H1 (cell line): ENCODE measurements around the gene FASN. TPM values are rescaled to one million over a fixed set of nuclear protein-coding genes. Genes with fewer than 3 reads are reported as not detected.

Source experiments
- CTCF ChIA-PET: fragments of 300-600 bp; sonication (Branson Sonifier 250); formaldehyde crosslinking; loops from one replicate; lab custom pipeline; 2021; ENCODE audit not compliant: partially characterized antibody; lab: Charles Lee
- POLR2A ChIA-PET: fragments of 300-600 bp; sonication (Branson Sonifier 250); formaldehyde crosslinking; loops from one replicate; lab custom pipeline; 2021; ENCODE audit warnings: inconsistent platforms; ENCODE audit not compliant: partially characterized antibody; lab: Charles Lee
- DNase-seq, 2 experiments: peaks; one replicate each; pipeline versions ENCODE4 v3.0.0 to v3.0.0-alpha.2; 2010 to 2022; ENCODE audit warnings: low spot score in 2 of 2, low read depth in 1 of 2, mixed read lengths in 1 of 2
- FAIRE-seq: peaks from 2 replicates; lab custom pipeline; 2011; peaks lifted over from hg19 to GRCh38; lab: Jason Lieb, UNC
- H2AFZ ChIP-seq: 2 replicates; pipeline ENCODE4 v1.8.1; 2012; ENCODE audit warnings: low read length, inconsistent platforms
- H2AK5ac ChIP-seq: 2 replicates; pipeline ENCODE4 v1.6.1; 2013; ENCODE audit warnings: low read depth, low read length
- H2BK120ac ChIP-seq: replicated peaks from 2 replicates; pipeline ENCODE3; 2013; ENCODE audit warnings: low read depth, low read length, inconsistent platforms
- H2BK12ac ChIP-seq: 2 replicates; pipeline ENCODE4 v1.6.1; 2013; ENCODE audit warnings: low read depth, low read length
- H2BK15ac ChIP-seq: 2 replicates; pipeline ENCODE4 v1.6.1; 2013; ENCODE audit warnings: low read length
- H2BK20ac ChIP-seq: 2 replicates; pipeline ENCODE4 v1.6.1; 2013; ENCODE audit warnings: low read length
- H2BK5ac ChIP-seq: 2 replicates; pipeline ENCODE4 v1.6.1; 2013; ENCODE audit warnings: low read depth, low read length
- H3K14ac ChIP-seq: 2 replicates; pipeline ENCODE4 v1.6.1; 2013; ENCODE audit warnings: inconsistent platforms; ENCODE audit not compliant: insufficient read length
- H3K18ac ChIP-seq: 2 replicates; pipeline ENCODE4 v1.6.1; 2013; ENCODE audit warnings: low read length; ENCODE audit errors: extremely low read depth
- H3K23ac ChIP-seq: 2 replicates; pipeline ENCODE4 v1.6.1; 2013; ENCODE audit warnings: inconsistent platforms; ENCODE audit not compliant: insufficient read length
- H3K23me2 ChIP-seq: 2 replicates; pipeline ENCODE4 v1.6.1; 2013; ENCODE audit warnings: low read depth, low read length
- H3K27ac ChIP-seq: 2 replicates; pipeline ENCODE4 v1.6.1; 2011; ENCODE audit warnings: low read depth, low read length, inconsistent platforms
- H3K27me3 ChIP-seq, 4 experiments: replicated peaks in 1 of 4; 1 replicate in 1 of 4; 2 replicates in 3 of 4; pipeline versions ENCODE4 v1.6.1 to v1.8.1; 2011 to 2013; ENCODE audit warnings: low read length in 3 of 4, mild to moderate bottlenecking in 3 of 4, inconsistent platforms in 2 of 4, mixed read lengths in 2 of 4, moderate library complexity in 1 of 4; ENCODE audit not compliant: control insufficient read depth in 3 of 4, insufficient read depth in 3 of 4; ENCODE audit errors: extremely low read depth in 1 of 4
- H3K36me3 ChIP-seq, 4 experiments: 2 replicates each; pipeline versions ENCODE4 v1.6.1 to v1.8.1; 2011 to 2013; ENCODE audit warnings: mild to moderate bottlenecking in 4 of 4, low read length in 3 of 4, moderate library complexity in 2 of 4, control low read depth in 1 of 4, inconsistent platforms in 1 of 4; ENCODE audit not compliant: insufficient read depth in 4 of 4, control insufficient read depth in 2 of 4
- H3K4ac ChIP-seq: replicated peaks from 2 replicates; pipeline ENCODE3; 2013; ENCODE audit warnings: low read length, low read depth, mixed read lengths, inconsistent platforms; ENCODE audit not compliant: insufficient read length
- H3K4me1 ChIP-seq, 4 experiments: replicated peaks in 1 of 4; 1 replicate in 1 of 4; 2 replicates in 3 of 4; pipeline versions ENCODE4 v1.6.1 to v1.8.1; 2011 to 2013; ENCODE audit warnings: low read length in 3 of 4, inconsistent platforms in 2 of 4, mixed read lengths in 1 of 4; ENCODE audit not compliant: insufficient read depth in 4 of 4, control insufficient read depth in 3 of 4
- H3K4me2 ChIP-seq, 2 experiments: 2 replicates each; pipeline versions ENCODE4 v1.6.1 to v1.8.1; 2011 to 2013; ENCODE audit warnings: low read depth in 2 of 2, low read length in 2 of 2, control low read depth in 1 of 2, inconsistent platforms in 1 of 2, mild to moderate bottlenecking in 1 of 2; ENCODE audit not compliant: insufficient read depth in 1 of 2
- H3K4me3 ChIP-seq, 4 experiments: fragments of 200-600, 300-600 bp in 1 of 4; sonication (generic), shearing (Covaris generic), sonication (Bioruptor Twin) in 1 of 4; 2 replicates each; pipeline versions ENCODE4 v1.5.1 to v1.8.1; 2011 to 2016; ENCODE audit warnings: low read length in 4 of 4, low read depth in 3 of 4, control low read depth in 2 of 4, inconsistent platforms in 2 of 4, mild to moderate bottlenecking in 2 of 4, mixed read lengths in 1 of 4, moderate library complexity in 1 of 4; ENCODE audit not compliant: insufficient read depth in 2 of 4; ENCODE audit errors: extremely low read depth in 1 of 4
- H3K56ac ChIP-seq: replicated peaks from 2 replicates; pipeline ENCODE3; 2013; ENCODE audit warnings: low read depth, mild to moderate bottlenecking, mixed read lengths, low read length, inconsistent platforms; ENCODE audit not compliant: insufficient read length
- H3K79me1 ChIP-seq: 2 replicates; pipeline ENCODE4 v1.6.1; 2013; ENCODE audit warnings: low read depth, low read length, control low read depth
- H3K79me2 ChIP-seq, 2 experiments: 2 replicates each; pipeline versions ENCODE4 v1.6.1 to v1.8.1; 2012 to 2013; ENCODE audit warnings: low read length in 2 of 2, mild to moderate bottlenecking in 2 of 2, inconsistent platforms in 1 of 2; ENCODE audit not compliant: insufficient read depth in 2 of 2, control insufficient read depth in 1 of 2
- H3K9ac ChIP-seq, 4 experiments: replicated peaks in 1 of 4; 1 replicate in 1 of 4; 2 replicates in 3 of 4; pipeline versions ENCODE4 v1.6.1 to v1.8.1; 2011 to 2013; ENCODE audit warnings: low read depth in 3 of 4, low read length in 3 of 4, control low read depth in 2 of 4, mild to moderate bottlenecking in 2 of 4, moderate library complexity in 2 of 4, inconsistent platforms in 1 of 4; ENCODE audit errors: extremely low read depth in 1 of 4
- H3K9me3 ChIP-seq, 2 experiments: 2 replicates each; pipeline versions ENCODE4 v1.6.1 to v1.8.1; 2012 to 2013; ENCODE audit warnings: mild to moderate bottlenecking in 2 of 2, moderate library complexity in 2 of 2, control low read depth in 1 of 2, inconsistent platforms in 1 of 2, low read depth in 1 of 2, low read length in 1 of 2, mixed read lengths in 1 of 2; ENCODE audit not compliant: insufficient read depth in 2 of 2
- H4K20me1 ChIP-seq, 2 experiments: replicated peaks in 1 of 2; 2 replicates each; pipeline versions ENCODE3 to v1.8.1; 2011 to 2013; ENCODE audit warnings: inconsistent platforms in 2 of 2, low read length in 2 of 2, mild to moderate bottlenecking in 1 of 2; ENCODE audit not compliant: insufficient read depth in 2 of 2, control insufficient read depth in 1 of 2
- H4K5ac ChIP-seq: 2 replicates; pipeline ENCODE4 v1.6.1; 2013; ENCODE audit warnings: low read length, low read depth, mixed read lengths, inconsistent platforms; ENCODE audit not compliant: insufficient read length
- H4K8ac ChIP-seq: 2 replicates; pipeline ENCODE4 v1.8.0; 2013; ENCODE audit warnings: mild to moderate bottlenecking, moderate library complexity, low read length, inconsistent platforms; ENCODE audit not compliant: insufficient read depth; ENCODE audit errors: extremely low read depth
- H4K91ac ChIP-seq: replicated peaks from 2 replicates; pipeline ENCODE3; 2013; ENCODE audit warnings: low read length, mixed read lengths, inconsistent platforms; ENCODE audit not compliant: insufficient read length
- BACH1 ChIP-seq: IDR thresholded peaks from 2 replicates; pipeline ENCODE4 v1.6.1; 2012; ENCODE audit warnings: low read length, improper control_type of control experiment
- BRCA1 ChIP-seq: IDR thresholded peaks from 2 replicates; pipeline ENCODE4 v1.6.1; 2012; ENCODE audit warnings: low read depth, low read length, improper control_type of control experiment
- CEBPB ChIP-seq: IDR thresholded peaks from 2 replicates; pipeline ENCODE4 v1.6.1; 2012; ENCODE audit warnings: low read depth, low read length
- CHD1 ChIP-seq: IDR thresholded peaks from 2 replicates; pipeline ENCODE4 v1.6.1; 2012; ENCODE audit warnings: low read depth, low read length, improper control_type of control experiment
- CTCF ChIP-seq, 3 experiments: IDR thresholded peaks; 1 replicate in 2 of 3; 2 replicates in 1 of 3; pipeline versions ENCODE4 v1.5.1 to v1.6.1; 2011; ENCODE audit warnings: low read length in 3 of 3, mild to moderate bottlenecking in 3 of 3, inconsistent platforms in 2 of 3, low read depth in 1 of 3, moderate library complexity in 1 of 3; ENCODE audit not compliant: insufficient read depth in 1 of 3; ENCODE audit errors: control extremely low read depth in 1 of 3
- EGR1 ChIP-seq: IDR thresholded peaks from 2 replicates; pipeline ENCODE4 v1.6.1; 2011; ENCODE audit warnings: low read depth, low read length, borderline replicate concordance
- HDAC6 ChIP-seq: IDR thresholded peaks from one replicate; pipeline ENCODE4 v1.7.1; 2012; ENCODE audit warnings: low read depth, mild to moderate bottlenecking, inconsistent platforms, low read length, moderate library complexity
- KDM5A ChIP-seq: fragments of 200-600 bp; IDR thresholded peaks from 2 replicates; pipeline ENCODE4 v1.7.1; 2012; ENCODE audit warnings: mild to moderate bottlenecking, low read length, inconsistent platforms, mixed read lengths
- POLR2AphosphoS5 ChIP-seq: IDR thresholded peaks from 2 replicates; pipeline ENCODE4 v1.6.1; 2011; ENCODE audit warnings: low read depth, low read length
- POU5F1 ChIP-seq: IDR thresholded peaks from 2 replicates; pipeline ENCODE4 v1.6.1; 2011; ENCODE audit warnings: low read depth, mild to moderate bottlenecking, low read length, moderate library complexity
- RAD21 ChIP-seq, 2 experiments: IDR thresholded peaks in 1 of 2; conservative IDR thresholded peaks in 1 of 2; 2 replicates each; pipeline ENCODE4 v1.6.1; 2011; ENCODE audit warnings: low read depth in 2 of 2, low read length in 2 of 2, improper control_type of control experiment in 1 of 2, inconsistent platforms in 1 of 2, mild to moderate bottlenecking in 1 of 2, moderate library complexity in 1 of 2
- SIN3A ChIP-seq, 2 experiments: IDR thresholded peaks in 1 of 2; conservative IDR thresholded peaks in 1 of 2; 2 replicates each; pipeline ENCODE4 v1.6.1; 2011 to 2012; ENCODE audit warnings: low read length in 2 of 2, improper control_type of control experiment in 1 of 2, low read depth in 1 of 2, mild to moderate bottlenecking in 1 of 2
- WGBS, 2 experiments: shearing (Covaris generic) in 1 of 2; methylation state at CpG; one replicate each; pipeline versions ENCODE4 v1.1.6 to v1.1.7; 2013 to 2015; ENCODE audit warnings: low lambda C conversion rate in 2 of 2, mixed read lengths in 2 of 2, inconsistent platforms in 1 of 2, low coverage in 1 of 2, missing lambda C conversion rate in 1 of 2; ENCODE audit not compliant: insufficient replicate concordance in 2 of 2, insufficient coverage in 1 of 2, insufficient read length in 1 of 2; ENCODE audit errors: extremely low coverage in 1 of 2, missing lambda C conversion rate in 1 of 2; 5-methylcytosine and 5-hydroxymethylcytosine counted together
- polyA plus RNA-seq, 7 experiments: library from polyadenylated mRNA; depleted of rRNA in 3 of 7; stranded (reverse) in 5 of 7; unstranded in 2 of 7; fragments of >200 nt in 5 of 7; fragments of 200-250 nt in 2 of 7; gene quantifications; 1 replicate in 5 of 7; 2 replicates in 1 of 7; 4 replicates in 1 of 7; pipeline versions ENCODE4 v1.2.1 to v1.2.3, GENCODE V29; 2011 to 2013; ENCODE audit warnings: missing spikeins in 2 of 7, mixed read lengths in 2 of 7
- total RNA-seq: library from RNA; stranded (reverse); fragmentation: NEBNext Ultra II Directional; extraction: Animal tissue kit (Norgen Biotek cat#: 25700); gene quantifications from 2 replicates; pipeline ENCODE4 v1.2.1, GENCODE V29; 2021

The FASN gene
- total and polyA plus RNA-seq, 2 of the 8 experiments (the other 6 are each of a cell fraction or from before 2014, with no cell fraction given) = 143 to 561 TPM

- H3K79me1 ChIP-seq = no peaks in the 10 kb centered on the region
- FAIRE-seq = no peak
- H3K36me3 ChIP-seq = no peaks in the 10 kb centered on the region
- no peaks in the 10 kb centered on the region for H4K20me1 ChIP-seq
- ChIA-PET CTCF (interaction anchor here (0.8 to 1.1 kb wide), 2 partner anchors 14 to 21 kb away, joined by 3 to 4 read pairs; no protein-coding TSS in a partner anchor), POLR2A (interaction anchor here (0.8 kb wide), 1 partner anchor 10 kb away, joined by 3 read pairs; no protein-coding TSS in a partner anchor)
- no peaks in the 10 kb centered on the region; a peak in 1 of 7 replicates for H3K4me1 ChIP-seq
- H3K14ac ChIP-seq = no peak overlapping the region
- no peak overlapping the region for H4K91ac ChIP-seq
- no peak overlapping the region for H3K4me3 ChIP-seq
- H3K4ac ChIP-seq = no peak overlapping the region
- no peak overlapping the region for H2BK15ac ChIP-seq
- H2AK5ac ChIP-seq = no peak overlapping the region
- H3K9me3 ChIP-seq = no peaks in the 10 kb centered on the region
- H3K27me3 ChIP-seq = no peaks in the 10 kb centered on the region
- no peak overlapping the region for H2BK120ac ChIP-seq
- H2BK5ac ChIP-seq = no peak overlapping the region
- no peaks in the 10 kb centered on the region for H3K23me2 ChIP-seq
- H3K56ac ChIP-seq = no peak overlapping the region
- no peak overlapping the region for H3K4me2 ChIP-seq
- no peak for DNase-seq
- no peak overlapping the region for H3K23ac ChIP-seq
- H3K27ac ChIP-seq = no peak overlapping the region
- H2BK20ac ChIP-seq = no peak overlapping the region
- no peak overlapping the region for H4K5ac ChIP-seq
- no peak overlapping the region for H3K9ac ChIP-seq
- no peak overlapping the region for H3K18ac ChIP-seq
- no peaks in the 10 kb centered on the region for H3K79me2 ChIP-seq
- no peak overlapping the region for H2BK12ac ChIP-seq
- 91% methylated on average over 11 of the region's 11 CpGs; no CpG with 5 or more reads in 1 of the 2 experiments for WGBS, 2 experiments
- H4K8ac ChIP-seq = no peak overlapping the region
- no peak overlapping the region for H2AFZ ChIP-seq
- TF ChIP-seq BRCA1 = no peak
- no peak for TF ChIP-seq KDM5A
- TF ChIP-seq EGR1 = no peak
- no peak for TF ChIP-seq BACH1
- TF ChIP-seq SIN3A (conservative IDR thresholded peaks at IDR 0.05 in 1 of 2, IDR thresholded peaks at IDR 0.05 in 1 of 2; ENCODE audit: low read depth in 1 of 2, low read length in 2 of 2) = no peak
- TF ChIP-seq POU5F1 = no peak
- no peak for TF ChIP-seq CHD1
- TF ChIP-seq POLR2AphosphoS5 = no peak
- TF ChIP-seq RAD21 (IDR thresholded peaks at IDR 0.05 in 1 of 2, conservative IDR thresholded peaks at IDR 0.05 in 1 of 2; ENCODE audit: low read depth in 2 of 2, low read length in 2 of 2) = no peak
- TF ChIP-seq HDAC6 = no peak
- no peak for TF ChIP-seq CEBPB
- TF ChIP-seq CTCF (IDR thresholded peaks at IDR 0.05; ENCODE audit: control extremely low read depth in 1 of 3, insufficient read depth in 1 of 3, low read depth in 1 of 3, low read length in 3 of 3) = no peak
Observed at GRCh38 chr17:82134101-82134500, 36.1 kb upstream of the FASN start.
